Measurements from ENCODE around the gene LRFN5. TPM values are rescaled to one million over a fixed set of nuclear protein-coding genes. Genes with fewer than 3 reads are reported as not detected.

Gene LRFN5
- total RNA-seq, 2 experiments from 2014 or later, result not detected

GRCh38 chr14:41758011-41758665 is 151.5 kb downstream of the LRFN5 start:
- POLR2A ChIA-PET, result no interaction called here
- CTCF ChIA-PET, result no interaction called here

DNA sequence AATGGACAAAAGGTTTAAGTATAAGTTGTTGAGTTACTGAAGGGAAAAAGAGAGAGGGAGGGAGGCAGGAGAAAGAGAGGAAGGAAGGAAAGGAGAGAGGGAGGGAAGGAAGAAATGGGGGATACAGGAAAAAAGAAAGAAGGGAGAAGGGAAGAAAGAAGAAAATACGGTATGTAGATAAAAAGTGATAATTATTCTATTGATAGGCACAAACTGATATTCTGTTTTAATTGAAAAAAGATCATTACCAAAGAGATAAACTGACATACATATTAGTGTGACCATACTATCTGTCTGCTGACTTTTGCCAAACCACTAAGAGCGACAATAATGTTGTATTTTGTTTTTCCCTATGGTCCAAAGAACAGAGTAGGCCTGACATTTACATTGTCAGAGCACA is 154.5 kb downstream of the LRFN5 start:
- ChIA-PET CTCF (no interaction called here), POLR2A (no interaction called here)

- CTCF ChIA-PET, result no interaction called here
- POLR2A ChIA-PET, result no interaction called here
These were observed 160.1 kb downstream of the LRFN5 start for GRCh38 chr14:41766772-41767171.

DNA sequence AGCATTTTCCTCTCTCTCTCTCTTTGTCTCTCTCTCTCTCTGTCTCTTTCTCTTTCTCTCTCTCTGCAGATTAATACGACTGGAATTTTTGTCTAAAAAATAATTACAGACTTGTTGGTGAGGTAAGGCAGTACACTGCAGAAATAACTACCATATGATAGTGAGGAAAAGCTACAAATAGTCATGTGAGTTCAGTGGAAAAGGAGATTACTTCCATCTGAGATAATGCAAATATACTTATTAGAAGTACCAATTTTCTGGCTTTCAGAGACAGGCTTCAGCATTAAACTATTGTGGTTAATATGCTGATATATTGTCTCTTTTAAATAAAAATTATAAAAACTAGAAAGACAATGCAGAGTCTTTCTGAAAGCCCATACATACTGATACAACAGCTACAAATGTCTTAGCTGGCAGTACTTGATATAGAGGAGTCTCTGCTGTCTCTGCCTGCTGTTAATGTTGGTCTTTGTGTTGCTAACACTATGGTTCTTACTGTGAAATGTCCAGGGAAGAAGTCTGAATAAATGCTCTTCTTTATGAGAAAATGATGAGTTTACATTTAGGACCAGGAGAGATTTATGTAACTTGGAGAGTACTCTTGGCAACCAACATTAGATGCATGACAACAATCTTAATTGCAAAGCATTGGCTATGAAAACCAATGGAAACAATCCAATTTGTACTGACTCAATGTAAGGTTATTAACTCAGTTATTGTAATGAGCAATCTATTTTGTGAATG is 167.0 kb downstream of the LRFN5 start:
- ChIA-PET CTCF (no interaction called here), POLR2A (no interaction called here)

GRCh38 chr14:41782511-41782910 is 175.8 kb downstream of the LRFN5 start:
- ChIA-PET POLR2A (no interaction called here), CTCF (no interaction called here)

DNA sequence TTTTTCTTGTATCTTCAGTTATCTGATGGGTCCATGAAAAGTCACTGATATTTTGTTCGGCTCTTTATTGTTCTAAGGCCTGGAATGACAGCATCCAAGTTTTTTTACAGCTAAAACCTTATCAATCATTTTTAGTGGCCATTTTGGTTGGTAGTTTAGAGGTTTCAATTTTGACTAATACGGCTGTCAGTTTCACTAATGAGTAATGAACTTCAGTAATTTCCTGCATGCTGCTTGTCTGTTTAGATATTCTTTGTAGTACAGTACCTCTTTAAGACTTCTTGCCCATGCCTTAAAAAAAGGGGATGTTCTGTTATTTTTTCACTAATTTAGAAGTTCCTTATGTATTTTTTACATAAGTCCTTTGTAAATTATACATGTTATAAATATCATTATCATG is 176.7 kb downstream of the LRFN5 start:
- CTCF ChIA-PET, result no interaction called here
- POLR2A ChIA-PET, result no interaction called here

DNA sequence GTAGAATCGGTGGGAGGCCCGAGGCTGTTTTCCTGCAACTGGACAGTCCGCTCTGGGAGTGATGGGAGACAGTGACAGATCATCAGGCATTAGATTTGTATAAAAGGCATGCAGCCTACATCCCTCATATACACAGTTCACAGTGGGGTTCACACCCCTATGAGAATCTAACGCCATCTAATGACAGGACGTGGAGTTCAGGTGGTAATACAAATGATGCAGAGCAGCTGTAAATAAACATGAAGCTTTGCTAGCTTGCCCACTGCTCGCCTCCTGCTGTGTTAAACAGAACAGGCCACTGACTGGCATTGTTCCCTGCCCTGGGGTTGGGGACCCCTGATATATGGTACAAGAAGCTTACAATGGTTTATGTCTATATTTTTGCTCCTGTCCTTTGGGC is 179.0 kb downstream of the LRFN5 start:
- ChIA-PET POLR2A (no interaction called here), CTCF (interaction anchor here (0.6 kb wide), 1 partner anchor 399 kb away, joined by 3 read pairs; no protein-coding TSS in a partner anchor)

DNA sequence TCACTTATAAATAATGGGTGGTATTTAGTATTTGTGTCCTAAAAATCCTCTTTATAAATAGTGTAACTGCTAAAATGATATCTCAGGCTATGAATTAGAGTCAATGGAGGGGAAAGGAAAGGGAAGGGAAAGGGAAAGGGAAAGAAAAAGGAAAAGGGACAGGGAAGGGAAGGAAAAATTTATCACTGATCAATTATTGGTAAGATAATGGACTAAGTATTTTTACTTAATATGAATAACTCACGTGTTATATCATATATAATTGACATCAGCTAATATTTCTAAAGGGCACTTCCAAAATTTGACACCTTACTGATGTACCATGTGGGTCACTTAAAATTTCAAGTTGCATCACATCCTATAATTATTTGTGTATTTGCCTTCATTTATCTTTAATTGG is 193.1 kb downstream of the LRFN5 start:
- ChIA-PET POLR2A (no interaction called here), CTCF (no interaction called here)

- ChIA-PET POLR2A (no interaction called here), CTCF (no interaction called here)
These were observed 199.0 kb downstream of the LRFN5 start for GRCh38 chr14:41805633-41806032.

GRCh38 chr14:41806366-41806975 is 199.8 kb downstream of the LRFN5 start:
- CTCF ChIA-PET, result no interaction called here
- POLR2A ChIA-PET, result no interaction called here

- POLR2A ChIA-PET, result no interaction called here
- CTCF ChIA-PET, result no interaction called here
These were observed 203.7 kb downstream of the LRFN5 start for GRCh38 chr14:41810362-41810761.

- POLR2A ChIA-PET, result no interaction called here
- CTCF ChIA-PET, result no interaction called here
These were observed 210.9 kb downstream of the LRFN5 start for GRCh38 chr14:41817626-41818025.

GRCh38 chr14:41824441-41824840 is 217.8 kb downstream of the LRFN5 start:
- ChIA-PET CTCF (no interaction called here), POLR2A (no interaction called here)

DNA sequence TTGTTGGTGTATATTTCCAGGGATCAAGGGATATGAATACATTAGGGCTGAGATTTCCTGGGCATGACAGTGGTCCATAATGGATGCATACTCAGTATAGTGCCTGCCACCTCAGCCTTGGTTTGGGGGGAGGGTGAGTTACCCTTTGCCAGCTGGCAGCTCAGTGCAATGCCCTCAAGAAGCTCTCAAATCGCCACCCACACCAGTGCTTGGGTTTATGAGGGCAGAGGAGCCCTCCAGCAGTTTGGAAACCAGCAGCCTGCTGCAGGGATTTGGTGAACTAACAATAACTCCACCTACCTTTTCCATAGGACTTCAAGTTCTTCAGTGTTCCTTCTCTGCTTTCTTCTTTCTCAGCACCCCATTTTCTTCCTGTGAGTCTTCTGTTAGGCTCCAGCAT is 218.9 kb downstream of the LRFN5 start:
- POLR2A ChIA-PET, result no interaction called here
- CTCF ChIA-PET, result no interaction called here

GRCh38 chr14:41830714-41831406 is 224.2 kb downstream of the LRFN5 start:
- ChIA-PET CTCF (no interaction called here), POLR2A (no interaction called here)

DNA sequence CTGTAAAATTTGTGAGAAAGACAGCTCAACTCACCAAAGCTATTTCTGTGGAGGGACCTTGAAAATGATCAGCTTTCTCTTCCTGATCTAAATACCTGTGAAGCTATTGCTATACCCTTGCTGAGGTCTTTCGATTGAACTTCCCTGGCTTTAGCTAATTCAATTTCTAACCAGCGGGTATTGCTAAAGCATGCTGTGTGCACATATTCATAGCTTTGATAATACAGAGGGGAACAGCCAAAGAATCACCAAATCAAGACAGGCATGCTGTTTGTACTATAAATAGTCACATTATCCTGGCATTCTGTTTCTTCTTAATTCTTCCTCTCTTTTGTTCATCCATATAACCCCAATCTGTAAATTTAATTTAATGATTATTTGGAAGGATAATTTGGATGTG is 233.0 kb downstream of the LRFN5 start:
- CTCF ChIA-PET, result no interaction called here
- POLR2A ChIA-PET, result no interaction called here

DNA sequence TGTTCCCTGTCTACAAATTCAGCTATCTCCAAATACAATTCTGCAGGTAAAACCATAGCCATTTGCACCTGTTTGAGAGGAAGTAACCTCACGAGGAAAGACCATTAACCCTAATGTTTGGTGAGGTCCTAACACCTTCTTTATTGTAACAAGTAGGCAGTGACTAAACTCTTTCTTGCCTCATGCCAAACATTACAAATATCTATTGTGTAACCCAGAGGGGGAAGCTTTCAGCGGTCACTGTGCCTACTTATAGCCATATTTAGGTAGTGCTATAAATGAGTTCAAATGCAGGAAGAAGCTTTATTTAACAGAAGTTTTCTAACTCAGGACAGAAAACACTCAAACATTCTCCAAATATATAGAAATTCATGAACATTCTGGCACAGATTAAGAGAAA is 252.7 kb downstream of the LRFN5 start:
- POLR2A ChIA-PET, result no interaction called here
- CTCF ChIA-PET, result no interaction called here

- ChIA-PET CTCF (no interaction called here), POLR2A (no interaction called here)
These were observed 253.9 kb downstream of the LRFN5 start for GRCh38 chr14:41860586-41860985.

DNA sequence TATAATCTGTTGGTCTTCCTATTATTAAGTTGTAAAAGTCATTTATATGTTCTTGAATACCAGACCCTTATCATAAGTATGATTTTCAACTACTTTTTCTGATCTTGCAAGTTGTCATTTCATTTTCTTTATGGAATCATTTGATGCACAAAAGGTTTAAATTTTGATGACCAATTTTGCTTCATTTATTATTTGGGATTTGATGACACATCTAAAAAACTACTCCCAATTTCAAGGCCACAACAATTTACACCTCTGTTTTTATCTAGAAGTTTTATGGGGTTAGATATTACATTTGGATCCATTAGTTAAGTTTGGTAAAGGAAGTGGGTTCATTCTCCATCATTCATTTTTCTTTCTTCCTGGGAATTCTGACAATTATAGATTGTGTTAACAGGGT is 259.2 kb downstream of the LRFN5 start:
- CTCF ChIA-PET, result no interaction called here
- POLR2A ChIA-PET, result no interaction called here

GRCh38 chr14:41868396-41868795 is 261.7 kb downstream of the LRFN5 start:
- ChIA-PET POLR2A (no interaction called here), CTCF (no interaction called here)

All from activated CD8-positive, alpha-beta memory T cell treated with anti-CD3 and anti-CD28 coated beads for 36 hours (primary cell).